SIG-M5 treated with dmso at 0.1 percent for 504 hours (cell line): ENCODE results near the gene FYN.

ENCODE experiments used
- DNase-seq: peaks from one replicate; lab custom pipeline; 2025; ENCODE audit not compliant: unreplicated experiment; lab: John Stamatoyannopoulos, UW

Gene FYN

GRCh38 chr6:111666847-111667246 lies 206.4 kb downstream of the FYN start:
- no peak for DNase-seq

GRCh38 chr6:111664565-111665030 lies 208.7 kb downstream of the FYN start:
- DNase-seq: no peak

- no peak for DNase-seq
Observed at GRCh38 chr6:111663692-111664564, 209.3 kb downstream of the FYN start.

- peak; percentile 43 for DNase-seq
Observed at GRCh38 chr6:111662794-111663593, 210.3 kb downstream of the FYN start.

GRCh38 chr6:111662072-111662793 lies 211.0 kb downstream of the FYN start:
- DNase-seq: no peak

GRCh38 chr6:111661541-111662061 lies 211.7 kb downstream of the FYN start:
- DNase-seq: no peak

- DNase-seq: no peak
Observed at GRCh38 chr6:111660531-111660930, 212.7 kb downstream of the FYN start.

GRCh38 chr6:111658462-111659154 lies 214.6 kb downstream of the FYN start:
- no peak for DNase-seq

GRCh38 chr6:111657146-111657545 lies 216.1 kb downstream of the FYN start:
- DNase-seq: no peak

GRCh38 chr6:111653979-111654378 lies 219.3 kb downstream of the FYN start:
- no peak for DNase-seq

- no peak for DNase-seq
Observed at GRCh38 chr6:111653434-111653833, 219.8 kb downstream of the FYN start.

- DNase-seq: no peak
Observed at GRCh38 chr6:111652156-111652555, 221.1 kb downstream of the FYN start.

GRCh38 chr6:111651185-111652034 lies 221.8 kb downstream of the FYN start:
- DNase-seq: no peak

GRCh38 chr6:111650049-111650448 lies 223.2 kb downstream of the FYN start:
- DNase-seq: no peak

- no peak for DNase-seq
Observed at GRCh38 chr6:111648100-111648499, 225.2 kb downstream of the FYN start.

GRCh38 chr6:111646942-111647341 lies 226.3 kb downstream of the FYN start:
- DNase-seq: no peak

GRCh38 chr6:111646034-111646433 lies 227.2 kb downstream of the FYN start:
- DNase-seq: no peak

GRCh38 chr6:111644893-111645430 lies 228.3 kb downstream of the FYN start:
- no peak for DNase-seq

- peak; percentile 29 for DNase-seq
Observed at GRCh38 chr6:111642463-111643158, 230.6 kb downstream of the FYN start.
